ENCODE measurements around the gene DOK7.
"Not testable (repeated sequence)": the region's sequence is repeated elsewhere in the genome, so short reads cannot be mapped to it uniquely, and the experiment has no call there.

Gene DOK7

GRCh38 chr4:3502941-3503936, 40.1 kb downstream of the DOK7 start:
- DNase-seq (ENCODE audit: low spot score) = no peak

GRCh38 chr4:3505231-3505630, 42.1 kb downstream of the DOK7 start:
- DNase-seq (ENCODE audit: low spot score) = no peak

- DNase-seq (ENCODE audit: low spot score) = no peak
Observed at GRCh38 chr4:3508542-3508941, 45.4 kb downstream of the DOK7 start.

- DNase-seq (ENCODE audit: low spot score) = no peak
Observed at GRCh38 chr4:3510481-3510880, 47.4 kb downstream of the DOK7 start.

GRCh38 chr4:3511187-3511586, 48.1 kb downstream of the DOK7 start:
- DNase-seq (ENCODE audit: low spot score) = no peak

GRCh38 chr4:3511601-3512000, 48.5 kb downstream of the DOK7 start:
- DNase-seq (ENCODE audit: low spot score) = not testable (repeated sequence)

GRCh38 chr4:3512279-3512678, 49.2 kb downstream of the DOK7 start:
- DNase-seq (ENCODE audit: low spot score) = no peak

GRCh38 chr4:3512719-3513118, 49.6 kb downstream of the DOK7 start:
- DNase-seq (ENCODE audit: low spot score) = no peak

GRCh38 chr4:3513807-3514206, 50.7 kb downstream of the DOK7 start:
- DNase-seq (ENCODE audit: low spot score) = no peak

- DNase-seq (ENCODE audit: low spot score) = no peak
Observed at GRCh38 chr4:3514221-3514780, 51.2 kb downstream of the DOK7 start.

GRCh38 chr4:3514806-3515501, 51.8 kb downstream of the DOK7 start:
- DNase-seq (ENCODE audit: low spot score) = no peak

- DNase-seq (ENCODE audit: low spot score) = no peak
Observed at GRCh38 chr4:3515646-3516045, 52.5 kb downstream of the DOK7 start.

- DNase-seq (ENCODE audit: low spot score) = no peak
Observed at GRCh38 chr4:3516061-3516835, 53.1 kb downstream of the DOK7 start.

GRCh38 chr4:3516836-3517730, 54.0 kb downstream of the DOK7 start:
- no peak for DNase-seq (ENCODE audit: low spot score)

GRCh38 chr4:3517731-3518510, 54.8 kb downstream of the DOK7 start:
- DNase-seq (ENCODE audit: low spot score) = no peak

GRCh38 chr4:3518511-3518880, 55.4 kb downstream of the DOK7 start:
- DNase-seq (ENCODE audit: low spot score) = no peak

- DNase-seq (ENCODE audit: low spot score) = no peak
Observed at GRCh38 chr4:3518941-3519340, 55.8 kb downstream of the DOK7 start.

- DNase-seq (ENCODE audit: low spot score) = no peak
Observed at GRCh38 chr4:3519468-3520264, 56.6 kb downstream of the DOK7 start.

- DNase-seq (ENCODE audit: low spot score) = no peak
Observed at GRCh38 chr4:3520276-3520675, 57.2 kb downstream of the DOK7 start.

All from HuH-7.5 (cell line).